ACC112 (cell line): ENCODE data around the gene RFPL2.
"Not testable (repeated sequence)": the region's sequence is repeated elsewhere in the genome, so short reads cannot be mapped to it uniquely, and the experiment has no call there.

Experiments used
- H2AFZ ChIP-seq: fragments of 200-600 bp; sonication (generic); one replicate; pipeline ENCODE4 v1.6.0; 2017; ENCODE audit warnings: antibody characterized with exemption, low read length; ENCODE audit not compliant: unreplicated experiment
- H3K27ac ChIP-seq: fragments of 200-600 bp; sonication (generic); 2 replicates; pipeline ENCODE4 v1.5.1; 2014; ENCODE audit warnings: low read depth, mild to moderate bottlenecking, antibody characterized with exemption, low read length, moderate library complexity
- H3K27me3 ChIP-seq: fragments of 200-600 bp; sonication (generic); 2 replicates; pipeline ENCODE4 v1.6.1; 2014; ENCODE audit warnings: mild to moderate bottlenecking, antibody characterized with exemption, low read length, moderate library complexity, mixed read lengths; ENCODE audit not compliant: insufficient read depth
- H3K36me3 ChIP-seq: fragments of 200-600 bp; sonication (generic); 2 replicates; pipeline ENCODE4 v1.6.1; 2016; ENCODE audit warnings: mild to moderate bottlenecking, antibody characterized with exemption, low read length, moderate library complexity, mixed read lengths; ENCODE audit not compliant: insufficient read depth
- H3K4me1 ChIP-seq: fragments of 200-600 bp; sonication (generic); one replicate; pipeline ENCODE4 v1.6.1; 2016; ENCODE audit warnings: low read length, mixed read lengths; ENCODE audit not compliant: insufficient read depth, unreplicated experiment, control insufficient read depth
- H3K4me3 ChIP-seq: fragments of 200-600 bp; sonication (generic); 2 replicates; pipeline ENCODE4 v1.5.1; 2014; ENCODE audit warnings: mild to moderate bottlenecking, low read depth, low read length
- H3K79me2 ChIP-seq: fragments of 200-600 bp; sonication (generic); one replicate; pipeline ENCODE4 v1.6.0; 2016; ENCODE audit warnings: low read length; ENCODE audit not compliant: control insufficient read depth, unreplicated experiment, insufficient read depth

RFPL2 gene

DNA sequence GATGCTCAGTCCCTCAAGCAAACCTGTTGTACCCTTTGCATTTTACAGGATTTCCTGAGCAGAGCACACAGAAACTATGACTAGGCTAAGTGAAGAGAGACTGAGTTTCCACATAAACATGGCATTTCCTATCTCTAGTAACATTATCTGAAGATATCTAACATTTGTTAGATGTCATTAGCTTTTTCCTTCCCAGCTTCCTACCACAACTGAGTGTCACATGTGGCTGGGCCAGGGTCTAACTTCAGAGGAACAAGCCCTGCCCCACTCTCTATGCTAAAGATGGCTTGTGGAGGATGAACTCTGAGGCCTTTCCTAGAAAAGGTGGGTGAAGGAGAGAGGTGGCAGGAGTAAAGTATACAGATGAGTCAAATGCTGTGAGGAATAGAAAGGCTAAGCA lies 62.3 kb downstream of the RFPL2 start:
- no peaks in the 10 kb centered on the region for H3K4me1 ChIP-seq
- no peaks in the 10 kb centered on the region for H3K36me3 ChIP-seq
- H3K27me3 ChIP-seq: no peaks in the 10 kb centered on the region
- no peak overlapping the region for H3K27ac ChIP-seq
- H2AFZ ChIP-seq: no peak overlapping the region
- H3K4me3 ChIP-seq: no peak overlapping the region
- H3K79me2 ChIP-seq: no peaks in the 10 kb centered on the region

DNA sequence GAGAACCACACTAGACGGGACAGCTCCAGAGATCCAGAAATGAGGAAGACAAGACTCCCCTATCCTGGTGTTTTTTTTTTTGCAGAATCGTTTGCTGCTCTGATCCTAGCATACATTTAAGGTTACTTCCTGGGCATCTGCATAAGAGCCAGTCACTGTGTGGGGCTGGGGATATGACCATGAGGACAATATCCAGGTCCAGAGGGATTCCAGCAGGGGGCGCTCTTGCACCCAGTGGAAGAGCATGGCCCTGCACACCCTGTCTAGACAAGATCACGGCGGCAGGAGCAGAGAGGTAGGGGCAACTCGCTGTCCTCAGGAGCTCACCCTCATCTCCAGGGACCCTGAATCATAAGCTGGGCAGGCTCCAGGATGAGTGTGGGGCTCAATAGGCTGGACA lies 64.2 kb downstream of the RFPL2 start:
- H3K36me3 ChIP-seq, H3K79me2 ChIP-seq, H2AFZ ChIP-seq, H3K4me3 ChIP-seq, H3K4me1 ChIP-seq, H3K27ac ChIP-seq, H3K27me3 ChIP-seq: not testable (repeated sequence)
